Adrenal gland (tissue), 12 donors: ENCODE data around the gene SRRT. TPM values are rescaled to one million over a fixed set of nuclear protein-coding genes. Genes with fewer than 3 reads are reported as not detected.
"Not testable (repeated sequence)": the region's sequence is repeated elsewhere in the genome, so short reads cannot be mapped to it uniquely, and the experiment has no call there.

ENCODE experiments used
- DNase-seq, 7 donors: peaks; one replicate each; pipeline ENCODE4 v3.0.0-alpha.2; 2019 to 2020
- H3K27ac ChIP-seq, 5 donors: fragments of 200-600 bp; sonication (generic) in 4 of 5; 1 replicate in 3 of 5; 2 replicates in 2 of 5; pipeline versions ENCODE4 v1.5.1 to v1.8.0; 2016 to 2020; ENCODE audit warnings: mild to moderate bottlenecking in 1 of 5
- H3K27me3 ChIP-seq: fragments of 200-600 bp; 2 replicates; pipeline ENCODE4 v1.8.0; 2021
- H3K36me3 ChIP-seq, 2 donors: fragments of 200-600 bp; replicated peaks in 1 of 2; 1 replicate in 1 of 2; 2 replicates in 1 of 2; pipeline versions ENCODE4 v1.5.1 to v1.8.0; 2018 to 2022
- H3K4me1 ChIP-seq, 2 donors: fragments of 200-600 bp; replicated peaks in 1 of 2; 1 replicate in 1 of 2; 2 replicates in 1 of 2; pipeline versions ENCODE4 v1.5.1 to v1.8.0; 2018 to 2021
- H3K4me3 ChIP-seq, 4 donors: fragments of 200-600 bp; sonication (generic) in 3 of 4; one replicate each; pipeline ENCODE4 v1.5.1; 2016 to 2018
- H3K9me3 ChIP-seq, 3 donors: fragments of 200-600 bp; sonication (generic) in 1 of 3; replicated peaks in 1 of 3; 1 replicate in 2 of 3; 2 replicates in 1 of 3; pipeline versions ENCODE4 v1.5.1 to v1.8.0; 2016 to 2021
- CTCF ChIP-seq, 6 experiments: fragments of 450-650 bp in 4 of 6; fragments of 200-600 bp in 2 of 6; sonication (generic) in 1 of 6; IDR thresholded peaks; 1 replicate in 5 of 6; 2 replicates in 1 of 6; pipeline versions ENCODE4 v1.5.1 to v1.8.0; 2016 to 2021; ENCODE audit warnings: antibody characterized with exemption in 6 of 6, mild to moderate bottlenecking in 2 of 6, moderate library complexity in 1 of 6
- POLR2A ChIP-seq, 2 donors: fragments of 450-650 bp; IDR thresholded peaks; one replicate each; pipeline ENCODE4 v1.6.1; 2017; ENCODE audit warnings: antibody characterized with exemption in 2 of 2, mild to moderate bottlenecking in 2 of 2, moderate library complexity in 1 of 2
- WGBS, 4 donors: extraction: QIAGEN DNeasy Blood & Tissue Kit in 2 of 4; methylation state at CpG; one replicate each; pipeline versions ENCODE4 v1.1.5 to v1.1.7; 2013 to 2017; 5-methylcytosine and 5-hydroxymethylcytosine counted together
- intact Hi-C, 2 donors: fragments of 100-400 bp; cut with DNase I; formaldehyde crosslinking; loops; one replicate each; pipeline versions ENCODE4 v1.14.1 to v1.15.0; 2022 to 2023
- polyA plus RNA-seq, 3 donors: library from polyadenylated mRNA; stranded (reverse); fragments of 200-250 nt in 2 of 3; fragments of 350-450 nt in 1 of 3; fragmentation: Illumina TruSeq in 1 of 3; extraction: RNeasy Lipid Tissue Mini Kit (QIAGEN cat#74804) in 1 of 3; gene quantifications; one replicate each; pipeline ENCODE4 v1.2.3, GENCODE V29; 2013 to 2014
- total RNA-seq, 9 donors: library from RNA; depleted of rRNA in 4 of 9; stranded (reverse); fragments of >200 nt in 4 of 9; fragments of 120-200 nt in 1 of 9; fragmentation: NEBNext Ultra II Directional in 1 of 9; extraction: Animal tissue kit (Norgen Biotek cat#: 25700) in 1 of 9; gene quantifications; one replicate each; pipeline versions ENCODE4 v1.1.0 to v1.2.4, GENCODE V29; 2013 to 2023
- donor health status: healthy with polysubstance abuse.
- donor health status: Bipolar disorder and iron deficiency.
- donor health status: DM: yes; HTN: yes; CAD: no.
- donor health status: DM: no; HTN: no; CAD: no.
- donor health status: DM: no; HTN: no; CAD: no.
- donor health status: DM: yes; HTN: yes; CAD: no.

The SRRT gene
- total and polyA plus RNA-seq, 12 donors = 44.0 to 289 (median 97.1) TPM

GRCh38 chr7:100902638-100903037 is 27.7 kb downstream of the SRRT start:
- intact Hi-C loops = no loop called here
- Histone ChIP-seq H3K27ac (no peak overlapping the region), H3K36me3 (no peaks in the 10 kb centered on the region), H3K9me3 (no peaks in the 10 kb centered on the region), H3K4me3 (no peak overlapping the region), H3K4me1 (no peaks in the 10 kb centered on the region), H3K27me3 (peaks cover 15% of the 10 kb centered on the region)
- DNase-seq = no peak
- WGBS, 4 donors = 70 to 100% (median 81%) methylated on average over 1 to 7 of the region's 7 CpGs
- TF ChIP-seq POLR2A (IDR thresholded peaks at IDR 0.05) (no peak), CTCF (IDR thresholded peaks at IDR 0.05) (no peak)

DNA sequence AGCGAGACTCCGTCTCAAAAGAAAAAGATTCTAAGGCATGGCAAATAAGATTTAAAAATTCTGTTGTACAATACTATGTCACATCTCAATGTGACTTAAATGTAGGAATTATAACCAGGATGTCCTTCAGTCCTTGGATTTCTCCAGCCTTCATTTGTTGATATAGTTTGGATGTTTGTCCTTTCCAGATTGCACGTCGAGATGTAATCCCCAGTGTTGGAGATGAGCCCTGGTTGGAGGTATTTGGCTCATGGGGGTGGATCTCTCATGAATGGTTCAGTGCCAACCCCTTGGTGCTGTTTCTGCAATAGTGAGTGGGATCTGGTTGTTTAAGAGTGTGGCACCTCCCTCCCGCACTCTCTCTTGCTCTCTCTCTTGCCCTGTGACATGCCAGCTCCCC is 33.6 kb downstream of the SRRT start:
- no peaks in the 10 kb centered on the region for H3K4me1 ChIP-seq
- DNase-seq = no peak
- intact Hi-C loops = no loop called here
- no peaks in the 10 kb centered on the region for H3K9me3 ChIP-seq
- H3K27ac ChIP-seq = no peak overlapping the region
- TF ChIP-seq CTCF (IDR thresholded peaks at IDR 0.05) (no peak), POLR2A (IDR thresholded peaks at IDR 0.05) (no peak)
- no peaks in the 10 kb centered on the region for H3K36me3 ChIP-seq
- no peak overlapping the region for H3K4me3 ChIP-seq
- 90 to 98% (median 93%) methylated on average over 5 of the region's 5 CpGs for WGBS, 4 donors
- H3K27me3 ChIP-seq = no peaks in the 10 kb centered on the region

- H3K9me3 ChIP-seq, H3K36me3 ChIP-seq, H3K27me3 ChIP-seq, H3K27ac ChIP-seq, H3K4me1 ChIP-seq, intact Hi-C loops, H3K4me3 ChIP-seq: not testable (repeated sequence)
- 73 to 87% (median 82%) methylated on average over 7 of the region's 7 CpGs for WGBS, 4 donors
- peak in 2 of 7 donors; percentile 12 to 18 for DNase-seq
Observed at GRCh38 chr7:100910443-100910842, 35.5 kb downstream of the SRRT start.

DNA sequence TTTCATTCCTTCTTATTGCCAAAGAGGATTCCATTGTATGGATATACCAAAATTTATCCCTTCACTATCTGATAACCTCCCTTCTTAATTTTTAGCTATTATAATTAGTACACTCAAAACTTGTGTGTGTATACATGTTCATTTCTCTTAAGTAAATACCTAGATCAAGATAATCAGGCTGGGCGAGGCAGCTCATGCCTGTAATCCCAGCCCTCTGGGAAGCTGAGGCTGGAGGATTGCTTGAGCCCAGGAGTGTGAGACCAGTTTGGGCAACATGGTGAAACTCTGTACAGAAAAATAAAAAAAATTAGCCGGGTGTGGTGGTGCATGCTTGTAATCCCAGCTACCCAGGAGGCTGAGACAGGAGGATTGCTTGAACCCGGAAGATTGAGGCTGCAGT is 36.6 kb downstream of the SRRT start:
- DNase-seq = no peak
- H3K4me3 ChIP-seq = no peak overlapping the region
- intact Hi-C loops = no loop called here
- no peak overlapping the region for H3K27ac ChIP-seq
- TF ChIP-seq POLR2A (IDR thresholded peaks at IDR 0.05) = no peak
- no peak for TF ChIP-seq CTCF (IDR thresholded peaks at IDR 0.05)
- no peaks in the 10 kb centered on the region for H3K9me3 ChIP-seq
- H3K4me1 ChIP-seq = no peaks in the 10 kb centered on the region
- H3K36me3 ChIP-seq = no peaks in the 10 kb centered on the region
- WGBS, 4 donors = 71 to 97% (median 86%) methylated on average over 2 to 3 of the region's 3 CpGs
- H3K27me3 ChIP-seq = no peaks in the 10 kb centered on the region

DNA sequence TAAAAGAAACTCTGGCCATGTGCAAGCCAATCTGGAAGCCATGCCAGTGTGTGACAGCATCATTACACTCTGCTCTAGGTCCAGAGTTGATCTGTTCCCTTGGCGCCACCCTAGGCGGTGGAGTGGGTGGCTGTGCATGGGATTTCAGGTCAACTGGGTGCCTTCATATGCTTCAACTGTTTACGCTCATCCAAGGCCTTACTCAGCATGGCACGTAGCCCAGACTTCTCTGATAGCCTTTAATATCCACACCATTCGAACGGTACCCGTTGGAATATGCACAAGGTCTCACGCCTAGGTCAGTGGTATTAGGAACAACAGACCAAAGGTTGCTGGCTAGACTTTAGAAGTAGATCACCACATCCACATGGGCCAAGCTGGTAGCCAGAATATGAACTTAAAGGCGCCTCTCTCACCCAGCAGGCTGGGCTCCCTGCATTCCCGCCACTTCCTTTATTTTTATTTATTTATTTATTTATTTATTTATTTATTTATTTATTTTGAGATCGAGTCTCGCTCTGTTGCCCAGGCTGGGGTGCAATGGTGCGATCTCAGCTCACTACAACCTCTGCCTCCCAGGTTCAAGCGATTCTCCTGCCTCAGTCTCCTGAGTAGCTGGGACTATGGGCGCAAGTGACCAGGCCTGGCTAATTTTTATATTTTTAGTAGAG is 39.4 kb downstream of the SRRT start:
- Histone ChIP-seq H3K27me3 (no peaks in the 10 kb centered on the region), H3K27ac (no peak overlapping the region), H3K4me3 (no peak overlapping the region), H3K36me3 (no peaks in the 10 kb centered on the region), H3K4me1 (no peaks in the 10 kb centered on the region), H3K9me3 (no peaks in the 10 kb centered on the region)
- no peak for TF ChIP-seq CTCF (IDR thresholded peaks at IDR 0.05)
- intact Hi-C loops = no loop called here
- 73 to 80% (median 78%) methylated on average over 14 to 15 of the region's 15 CpGs for WGBS, 4 donors
- peak in 4 of 7 donors; percentile 21 to 41 (median 24) for DNase-seq
